Umbilical cord (tissue), 2 donors: ENCODE measurements around the gene NEGR1. TPM values are rescaled to one million over a fixed set of nuclear protein-coding genes. Genes with fewer than 3 reads are reported as not detected.

Source experiments
- DNase-seq: peaks from one replicate; pipeline ENCODE4 v3.0.0-alpha.2; 2015; ENCODE audit warnings: low spot score
- total RNA-seq: library from RNA; depleted of rRNA; stranded (reverse); fragments of >200 nt; gene quantifications from one replicate; pipeline ENCODE4 v1.2.3, GENCODE V29; 2014; ENCODE audit warnings: low replicate concordance; ENCODE audit not compliant: insufficient read depth

NEGR1 gene
- total RNA-seq, 1 donor from 2014 or later = 49.1 TPM

DNA sequence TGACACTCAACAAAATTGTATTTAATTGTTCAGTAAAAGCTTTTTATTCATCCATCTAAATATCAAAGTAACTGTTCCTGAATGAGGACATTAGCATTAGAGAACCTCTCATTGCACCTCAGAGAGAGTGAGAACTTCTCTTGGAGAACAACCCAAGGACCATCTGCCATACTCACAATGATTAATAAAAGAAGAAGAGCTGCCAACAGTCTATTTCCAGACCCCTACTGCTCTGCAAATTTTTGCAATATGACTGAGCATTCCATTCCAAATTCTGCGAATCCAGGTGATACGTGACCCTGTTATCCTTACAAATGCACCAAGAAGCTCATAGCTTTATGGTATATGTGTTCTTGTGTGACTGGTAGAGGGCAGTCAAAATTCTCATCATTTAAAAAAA lies 422.5 kb downstream of the NEGR1 start:
- no peak for DNase-seq

DNA sequence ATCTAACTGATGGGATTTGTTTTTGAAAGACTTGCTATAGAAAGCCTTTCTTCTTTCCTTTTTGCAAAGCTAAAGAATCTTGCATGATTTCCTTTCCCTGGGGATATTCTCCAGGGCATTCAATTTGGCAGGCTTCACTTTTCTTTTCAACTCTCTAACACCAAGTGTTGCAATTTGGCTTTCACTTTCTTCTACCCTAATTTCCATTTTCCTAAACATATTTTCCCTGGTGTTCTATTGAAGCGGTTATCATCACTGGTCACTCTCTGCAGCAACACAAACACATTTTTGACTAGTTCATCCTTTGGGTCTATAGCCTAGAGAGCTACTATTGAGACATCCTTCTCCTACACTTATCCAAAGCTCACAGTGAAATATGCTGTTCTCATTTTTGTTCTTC lies 424.5 kb downstream of the NEGR1 start:
- peak; percentile 51 for DNase-seq

- DNase-seq = no peak
These were observed 429.0 kb downstream of the NEGR1 start for GRCh38 chr1:71853360-71853759.

GRCh38 chr1:71850936-71851335 lies 431.4 kb downstream of the NEGR1 start:
- DNase-seq = no peak

GRCh38 chr1:71850515-71850914 lies 431.8 kb downstream of the NEGR1 start:
- no peak for DNase-seq

GRCh38 chr1:71843012-71843411 lies 439.3 kb downstream of the NEGR1 start:
- DNase-seq = no peak

GRCh38 chr1:71839876-71840275 lies 442.5 kb downstream of the NEGR1 start:
- no peak for DNase-seq

GRCh38 chr1:71836904-71837303 lies 445.4 kb downstream of the NEGR1 start:
- DNase-seq = no peak

GRCh38 chr1:71835442-71835813 lies 446.9 kb downstream of the NEGR1 start:
- no peak for DNase-seq

- peak; percentile 2 for DNase-seq
These were observed 447.5 kb downstream of the NEGR1 start for GRCh38 chr1:71834601-71835441.

- no peak for DNase-seq
These were observed 450.7 kb downstream of the NEGR1 start for GRCh38 chr1:71831646-71832045.

DNA sequence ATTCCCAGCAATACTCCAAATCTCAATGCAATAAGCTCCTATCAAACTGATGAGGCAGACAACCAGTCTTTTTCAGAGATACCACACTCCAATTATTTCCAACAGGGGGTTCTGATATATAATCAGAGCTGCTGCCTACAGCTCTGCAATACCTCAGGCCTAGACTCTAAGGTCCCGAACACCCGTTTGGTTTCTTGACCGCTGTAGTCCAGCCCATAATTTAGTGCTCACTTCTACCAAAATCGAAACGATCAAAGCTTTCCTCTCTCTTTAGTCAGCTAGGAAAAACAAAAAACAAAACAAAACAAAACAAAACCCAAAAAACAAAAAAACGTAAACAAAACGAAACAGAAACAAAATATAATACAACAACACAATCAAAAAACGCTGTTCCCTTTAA lies 453.0 kb downstream of the NEGR1 start:
- DNase-seq = no peak

DNA sequence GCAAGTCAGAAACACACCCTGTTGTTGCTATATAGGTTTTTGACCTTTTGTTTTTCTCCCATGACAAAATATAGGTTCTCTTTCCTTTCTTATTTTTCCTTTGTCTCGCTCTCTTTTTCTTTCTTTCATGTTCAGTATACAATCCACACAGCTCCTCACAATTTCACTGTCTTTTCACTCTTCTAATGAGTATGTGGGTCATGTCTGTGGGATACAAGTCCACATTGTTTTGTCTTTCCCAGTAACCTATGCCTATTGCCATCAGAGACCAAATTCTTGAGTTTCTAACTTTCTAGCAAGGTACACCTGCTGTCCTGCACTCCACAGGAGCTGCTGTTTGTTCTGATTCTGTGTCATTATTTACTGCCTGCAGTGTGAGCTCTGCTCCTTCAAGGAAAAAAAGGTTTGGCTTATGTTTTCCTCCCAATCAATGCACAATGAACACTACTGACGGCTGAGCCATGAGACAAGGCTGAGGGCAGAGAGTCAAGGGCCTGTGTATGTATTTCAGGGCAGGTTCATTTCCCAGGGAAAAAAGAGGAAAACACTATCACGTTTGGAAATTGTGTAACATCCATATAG lies 453.8 kb downstream of the NEGR1 start:
- no peak for DNase-seq

DNA sequence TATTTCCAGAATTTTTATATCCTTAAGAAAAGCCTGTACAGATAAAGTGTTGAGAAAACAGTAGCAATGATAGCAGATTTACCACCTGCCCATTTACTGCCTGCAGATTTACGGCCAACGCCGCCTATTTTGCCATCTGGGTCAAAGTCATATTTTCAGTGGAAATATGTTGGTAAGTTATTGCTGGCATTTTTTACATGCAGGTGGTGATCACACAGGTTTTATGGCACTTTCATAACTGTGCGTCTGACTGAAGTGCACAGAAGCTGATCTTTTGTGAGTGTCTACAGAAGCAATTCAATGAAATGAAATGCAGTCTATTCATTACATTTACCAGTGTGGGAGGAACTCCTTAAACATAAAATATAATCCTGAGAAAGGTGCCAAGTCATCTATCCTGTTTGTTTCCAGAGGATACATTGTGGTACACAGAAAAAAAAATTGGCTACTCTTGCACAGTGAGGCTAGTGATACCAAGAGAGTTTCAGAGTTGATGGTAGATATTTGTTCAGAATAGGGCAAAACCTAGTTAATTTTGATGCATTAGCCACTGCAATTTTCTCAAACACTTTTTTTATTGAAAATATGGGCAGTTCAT lies 458.5 kb downstream of the NEGR1 start:
- DNase-seq = no peak

DNA sequence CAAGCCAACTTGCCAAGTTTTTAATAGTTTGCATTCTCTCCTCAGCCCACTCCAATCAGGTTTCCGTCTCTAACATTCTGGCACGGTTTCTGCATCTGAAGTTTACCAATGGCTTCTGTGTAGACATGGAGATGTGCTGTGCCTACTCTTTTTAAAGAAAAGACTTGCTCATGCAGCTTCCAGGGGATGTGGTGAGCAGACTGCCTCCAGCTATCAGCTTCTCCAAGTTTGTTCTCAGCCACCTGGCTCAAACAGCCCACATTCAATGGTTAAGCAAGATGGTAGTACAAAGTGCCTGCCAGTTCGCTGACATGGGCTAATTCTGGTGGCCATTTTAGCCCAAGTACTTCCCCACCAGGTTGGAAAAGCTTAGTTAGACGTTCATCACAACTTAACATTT lies 465.3 kb downstream of the NEGR1 start:
- DNase-seq = no peak

DNA sequence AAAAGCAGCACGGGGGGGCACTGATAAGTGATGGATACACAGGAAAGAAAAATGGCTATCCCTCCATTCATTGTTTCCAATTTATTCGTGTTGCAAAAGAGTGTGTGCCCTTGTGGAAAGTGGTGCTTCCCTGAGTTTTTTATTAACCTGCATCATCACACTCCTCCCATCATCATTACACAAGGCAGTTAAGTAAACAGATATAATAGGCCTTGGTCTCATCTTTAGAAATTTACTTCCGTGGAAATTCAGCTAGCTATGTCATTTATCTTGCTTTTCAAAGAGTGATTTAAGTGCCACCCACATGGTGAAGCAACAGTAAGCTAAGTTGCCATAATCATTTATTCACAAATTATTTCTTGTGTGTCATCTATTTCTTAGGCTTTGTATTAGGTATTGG lies 473.3 kb downstream of the NEGR1 start:
- no peak for DNase-seq

GRCh38 chr1:71804140-71804539 lies 478.2 kb downstream of the NEGR1 start:
- no peak for DNase-seq

DNA sequence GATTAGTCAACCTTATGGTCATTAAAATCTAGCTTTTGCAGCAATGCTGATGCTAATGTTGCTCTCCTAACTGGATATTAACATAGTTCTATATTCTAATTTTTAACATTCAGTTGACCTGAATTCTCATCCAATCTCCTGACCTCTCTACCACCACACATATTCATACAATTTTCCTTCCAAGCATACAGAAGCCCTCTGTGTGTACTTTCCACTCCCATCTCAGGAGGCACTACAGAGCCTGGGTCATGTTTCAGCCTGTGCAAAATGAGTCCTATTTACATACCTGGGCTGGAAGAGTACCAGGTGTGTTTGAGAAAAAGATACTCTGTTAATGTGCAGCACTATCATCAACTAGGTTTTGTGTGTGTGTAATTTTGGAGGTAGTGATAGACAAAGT lies 486.3 kb downstream of the NEGR1 start:
- no peak for DNase-seq

GRCh38 chr1:71792264-71792663 lies 490.1 kb downstream of the NEGR1 start:
- no peak for DNase-seq

GRCh38 chr1:71788113-71788512 lies 494.2 kb downstream of the NEGR1 start:
- no peak for DNase-seq

DNA sequence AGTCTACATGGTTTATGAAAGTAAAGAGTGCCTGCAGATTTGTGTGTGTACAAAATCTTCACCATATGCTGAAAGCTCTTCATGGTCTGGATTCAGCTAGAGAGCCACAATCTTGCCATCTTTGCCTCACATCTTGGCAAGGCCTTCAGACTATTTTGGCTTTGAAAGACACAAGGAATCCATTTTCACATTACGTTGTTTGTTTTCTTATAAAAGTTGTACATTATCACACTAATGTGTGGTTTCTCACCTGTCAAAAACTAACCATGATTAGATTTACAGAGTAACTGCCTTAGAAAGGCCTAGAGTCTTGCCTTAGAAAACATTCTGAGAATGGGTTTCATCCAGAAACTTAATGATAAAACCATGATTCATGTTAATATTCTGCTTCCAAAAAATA lies 494.6 kb downstream of the NEGR1 start:
- no peak for DNase-seq

GRCh38 chr1:71786218-71786617 lies 496.1 kb downstream of the NEGR1 start:
- DNase-seq = no peak

GRCh38 chr1:71785450-71785849 lies 496.9 kb downstream of the NEGR1 start:
- DNase-seq = peak; percentile 33
